IPS-15b (cell line): ENCODE measurements around the gene RBP7.

Source experiments
- H3K27me3 ChIP-seq: one replicate; pipeline ENCODE4 v1.6.1; 2013; ENCODE audit warnings: low read length; ENCODE audit not compliant: control insufficient read depth, insufficient read depth
- H3K36me3 ChIP-seq: one replicate; pipeline ENCODE4 v1.6.1; 2013; ENCODE audit warnings: low read length; ENCODE audit not compliant: control insufficient read depth, insufficient read depth
- H3K4me1 ChIP-seq: one replicate; pipeline ENCODE4 v1.6.1; 2013; ENCODE audit warnings: mild to moderate bottlenecking, low read length; ENCODE audit not compliant: control insufficient read depth, insufficient read depth
- H3K4me3 ChIP-seq: one replicate; pipeline ENCODE4 v1.5.1; 2013; ENCODE audit warnings: low read depth, low read length
- H3K9ac ChIP-seq: one replicate; pipeline ENCODE4 v1.6.1; 2013; ENCODE audit warnings: low read depth, mild to moderate bottlenecking, low read length
- H3K9me3 ChIP-seq: one replicate; pipeline ENCODE4 v1.6.1; 2013; ENCODE audit warnings: mild to moderate bottlenecking, low read length; ENCODE audit not compliant: control insufficient read depth, insufficient read depth

The RBP7 gene

GRCh38 chr1:10032590-10033358, 35.7 kb downstream of the RBP7 start, which contains the start of gene UBE4B:
Gene UBE4B (plus strand): TSS chr1:10032958. CDS start chr1:10033671, 713 bp downstream.
- Histone ChIP-seq H3K27me3 (no peaks in the 10 kb centered on the region), H3K9me3 (no peaks in the 10 kb centered on the region), H3K4me3 (peak within 1 kb of the TSS; percentile 100), H3K36me3 (no peaks in the 10 kb centered on the region), H3K9ac (peak within 1 kb of the TSS; percentile 97), H3K4me1 (no peaks in the 10 kb centered on the region)

DNA sequence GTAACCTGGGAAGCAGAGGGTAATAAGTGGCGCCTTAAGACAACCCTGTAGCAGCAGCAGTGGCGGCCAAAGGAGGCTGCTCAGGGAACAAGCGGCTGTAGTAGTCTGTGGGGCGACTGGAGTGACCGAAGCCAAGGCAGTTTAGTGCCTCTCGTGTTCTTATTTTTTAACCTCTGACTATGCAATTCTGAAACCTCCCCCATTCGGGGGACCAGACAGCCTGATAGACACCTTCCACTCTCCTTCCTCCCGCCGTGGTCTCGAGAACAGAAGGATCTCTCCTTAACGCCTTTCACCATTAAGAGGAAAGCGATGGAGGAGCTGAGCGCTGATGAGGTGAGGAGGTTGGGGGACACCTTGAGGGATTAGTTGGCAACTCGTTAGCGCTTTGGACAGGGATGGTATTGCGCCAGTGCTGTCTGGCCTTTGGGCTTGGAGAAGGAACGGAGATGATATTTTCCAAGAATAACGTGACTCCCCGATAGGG, 36.4 kb downstream of the RBP7 start:
- Histone ChIP-seq H3K9me3 (no peaks in the 10 kb centered on the region), H3K27me3 (no peaks in the 10 kb centered on the region), H3K4me3 (peak overlapping the region; percentile 100), H3K9ac (peak overlapping the region; percentile 97), H3K4me1 (no peaks in the 10 kb centered on the region), H3K36me3 (no peaks in the 10 kb centered on the region)

DNA sequence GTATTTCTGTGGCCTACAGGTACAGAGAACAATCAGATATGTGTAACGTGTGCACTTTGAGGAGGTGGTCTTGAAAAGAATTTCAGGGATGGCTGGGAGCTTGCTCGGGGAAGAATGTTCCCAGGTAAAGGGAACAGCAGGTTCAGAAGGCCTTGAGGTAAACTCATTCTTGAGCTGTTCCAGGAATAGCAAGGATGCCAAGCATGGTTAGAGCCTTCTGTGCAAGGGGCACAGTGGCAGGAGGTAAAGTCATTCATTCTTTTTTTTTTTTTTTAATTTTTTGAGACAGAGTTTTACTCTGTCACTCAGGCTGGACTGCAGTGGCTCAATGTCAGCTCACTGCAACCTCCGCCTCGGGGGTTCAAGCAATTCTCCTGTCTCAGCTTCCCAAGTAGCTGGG, 45.7 kb downstream of the RBP7 start:
- no peaks in the 10 kb centered on the region for H3K36me3 ChIP-seq
- H3K27me3 ChIP-seq = no peaks in the 10 kb centered on the region
- no peaks in the 10 kb centered on the region for H3K9me3 ChIP-seq
- H3K9ac ChIP-seq = no peak overlapping the region
- no peak overlapping the region for H3K4me3 ChIP-seq
- peaks cover 2% of the 10 kb centered on the region for H3K4me1 ChIP-seq

GRCh38 chr1:10045480-10046355, 48.7 kb downstream of the RBP7 start:
- Histone ChIP-seq H3K36me3 (peaks cover 2% of the 10 kb centered on the region), H3K9me3 (no peaks in the 10 kb centered on the region), H3K4me3 (no peak overlapping the region), H3K9ac (no peak overlapping the region), H3K27me3 (no peaks in the 10 kb centered on the region), H3K4me1 (peaks cover 2% of the 10 kb centered on the region)

GRCh38 chr1:10046356-10047085, 49.5 kb downstream of the RBP7 start:
- peaks cover 2% of the 10 kb centered on the region for H3K36me3 ChIP-seq
- peaks cover 2% of the 10 kb centered on the region for H3K4me1 ChIP-seq
- H3K4me3 ChIP-seq = no peak overlapping the region
- no peaks in the 10 kb centered on the region for H3K9me3 ChIP-seq
- H3K9ac ChIP-seq = no peak overlapping the region
- no peaks in the 10 kb centered on the region for H3K27me3 ChIP-seq

- peaks cover 2% of the 10 kb centered on the region for H3K36me3 ChIP-seq
- no peak overlapping the region for H3K9ac ChIP-seq
- no peaks in the 10 kb centered on the region for H3K27me3 ChIP-seq
Observed at GRCh38 chr1:10048601-10049000, 51.6 kb downstream of the RBP7 start.

GRCh38 chr1:10050611-10051010, 53.6 kb downstream of the RBP7 start:
- Histone ChIP-seq H3K27me3 (no peaks in the 10 kb centered on the region), H3K9me3 (no peaks in the 10 kb centered on the region)

More at GRCh38 chr1:10048601-10049000, 51.6 kb downstream of the RBP7 start:
- peaks cover 2% of the 10 kb centered on the region for H3K4me1 ChIP-seq
- H3K4me3 ChIP-seq = no peak overlapping the region
- no peaks in the 10 kb centered on the region for H3K9me3 ChIP-seq

DNA sequence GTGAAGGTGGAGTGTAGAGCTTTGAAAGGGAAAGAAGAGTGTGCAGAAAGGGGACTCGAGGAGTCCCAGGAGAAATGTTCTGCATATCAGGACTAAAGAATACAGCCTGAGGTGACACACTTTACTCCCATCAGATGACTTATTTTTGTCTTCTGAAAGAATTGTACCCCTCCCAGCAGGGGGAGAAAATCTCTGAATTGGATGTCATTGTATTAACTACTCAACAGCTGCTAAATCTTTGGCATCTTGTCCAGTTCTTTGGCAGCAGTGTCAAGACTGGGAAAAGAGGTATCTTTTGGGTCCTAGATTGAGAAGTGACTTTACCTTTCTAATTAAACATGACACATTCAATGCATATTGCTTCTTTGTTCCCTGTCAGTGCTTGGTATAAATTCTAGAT, 54.6 kb downstream of the RBP7 start:
- peaks cover 2% of the 10 kb centered on the region for H3K4me1 ChIP-seq
- no peaks in the 10 kb centered on the region for H3K9me3 ChIP-seq
- no peaks in the 10 kb centered on the region for H3K27me3 ChIP-seq
- H3K36me3 ChIP-seq = peaks cover 2% of the 10 kb centered on the region
- H3K9ac ChIP-seq = no peak overlapping the region
- H3K4me3 ChIP-seq = no peak overlapping the region

More at GRCh38 chr1:10050611-10051010, 53.6 kb downstream of the RBP7 start:
- H3K9ac ChIP-seq = no peak overlapping the region
- H3K4me1 ChIP-seq = peaks cover 2% of the 10 kb centered on the region
- no peak overlapping the region for H3K4me3 ChIP-seq
- H3K36me3 ChIP-seq = peaks cover 2% of the 10 kb centered on the region

GRCh38 chr1:10052347-10052746, 55.3 kb downstream of the RBP7 start:
- Histone ChIP-seq H3K4me3 (no peak overlapping the region), H3K36me3 (peaks cover 2% of the 10 kb centered on the region), H3K9ac (no peak overlapping the region), H3K4me1 (no peaks in the 10 kb centered on the region), H3K9me3 (no peaks in the 10 kb centered on the region), H3K27me3 (no peaks in the 10 kb centered on the region)

DNA sequence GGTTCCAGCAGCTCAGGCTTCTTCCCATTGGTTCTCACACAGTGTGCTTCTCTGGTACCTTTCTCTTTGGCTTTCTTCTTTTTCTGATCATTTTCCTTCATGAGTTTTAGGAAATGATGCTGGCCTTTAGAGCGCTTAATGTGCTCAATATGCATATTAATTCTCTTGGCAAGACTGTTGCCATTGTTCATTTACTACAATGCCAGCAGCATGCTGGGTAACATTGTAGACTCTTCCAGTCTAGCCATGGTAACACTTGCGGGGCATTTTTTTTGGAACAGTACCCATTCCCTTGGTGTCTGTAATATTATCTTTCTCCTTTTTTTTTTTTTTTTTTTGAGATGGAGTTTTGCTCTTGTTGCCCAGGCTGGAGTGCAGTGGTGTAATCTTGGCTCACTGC, 57.4 kb downstream of the RBP7 start:
- Histone ChIP-seq H3K4me3 (no peak overlapping the region), H3K36me3 (peaks cover 4% of the 10 kb centered on the region), H3K27me3 (no peaks in the 10 kb centered on the region), H3K9me3 (no peaks in the 10 kb centered on the region), H3K9ac (no peak overlapping the region), H3K4me1 (no peaks in the 10 kb centered on the region)

GRCh38 chr1:10056599-10056987, 59.6 kb downstream of the RBP7 start:
- H3K4me3 ChIP-seq = no peak overlapping the region
- H3K9ac ChIP-seq = no peak overlapping the region

More at GRCh38 chr1:10056599-10056987, 59.6 kb downstream of the RBP7 start:
- no peaks in the 10 kb centered on the region for H3K27me3 ChIP-seq
- no peaks in the 10 kb centered on the region for H3K9me3 ChIP-seq
- no peaks in the 10 kb centered on the region for H3K4me1 ChIP-seq
- H3K36me3 ChIP-seq = peaks cover 2% of the 10 kb centered on the region
